DOHH2 (cell line): ENCODE data around the gene NFATC2IP.

Experiments used
- H3F3A ChIP-seq: fragments of 200-600 bp; sonication (generic), shearing (Covaris generic); 2 replicates; pipeline ENCODE4 v1.6.0; 2016; ENCODE audit warnings: antibody characterized with exemption, mild to moderate bottlenecking; ENCODE audit not compliant: control insufficient read depth, insufficient read depth
- H3K27ac ChIP-seq: fragments of 200-600 bp; sonication (generic); 2 replicates; pipeline ENCODE4 v1.5.1; 2014; ENCODE audit warnings: low read depth, mild to moderate bottlenecking, low read length, moderate library complexity
- H3K27me3 ChIP-seq: fragments of 200-600 bp; sonication (generic); 2 replicates; pipeline ENCODE4 v1.6.1; 2014; ENCODE audit warnings: mild to moderate bottlenecking, low read length, mixed read lengths; ENCODE audit not compliant: control insufficient read depth
- H3K36me3 ChIP-seq: fragments of 200-600 bp; sonication (generic); 2 replicates; pipeline ENCODE4 v1.6.1; 2014; ENCODE audit warnings: mild to moderate bottlenecking, low read length, moderate library complexity, mixed read lengths; ENCODE audit not compliant: control insufficient read depth
- H3K4me1 ChIP-seq: fragments of 200-600 bp; sonication (generic); 2 replicates; pipeline ENCODE4 v1.6.1; 2014; ENCODE audit warnings: mild to moderate bottlenecking, low read length, mixed read lengths; ENCODE audit not compliant: control insufficient read depth
- H3K4me2 ChIP-seq: fragments of 200-600 bp; sonication (generic); 2 replicates; pipeline ENCODE4 v1.6.0; 2014; ENCODE audit warnings: mild to moderate bottlenecking, low read length, moderate library complexity
- H3K4me3 ChIP-seq: fragments of 200-600 bp; sonication (generic); 2 replicates; pipeline ENCODE4 v1.5.1; 2014; ENCODE audit warnings: mild to moderate bottlenecking, low read length, mixed read lengths
- H3K79me2 ChIP-seq: fragments of 200-600 bp; sonication (generic); 2 replicates; pipeline ENCODE4 v1.6.1; 2014; ENCODE audit warnings: mild to moderate bottlenecking, low read length, mixed read lengths; ENCODE audit not compliant: control insufficient read depth
- H3K9me2 ChIP-seq: fragments of 200-600 bp; sonication (generic); replicated peaks from 2 replicates; pipeline ENCODE4 v1.6.1; 2014; ENCODE audit warnings: mild to moderate bottlenecking, low read length, mixed read lengths; ENCODE audit not compliant: control insufficient read depth
- H3K9me3 ChIP-seq: fragments of 200-600 bp; sonication (generic); 2 replicates; pipeline ENCODE4 v1.6.1; 2014; ENCODE audit warnings: antibody characterized with exemption, low read length, mixed read lengths; ENCODE audit not compliant: control insufficient read depth, insufficient read depth
- H4K20me1 ChIP-seq: fragments of 200-600 bp; sonication (generic); 2 replicates; pipeline ENCODE4 v1.6.0; 2014; ENCODE audit warnings: low read depth, mild to moderate bottlenecking, antibody characterized with exemption, low read length, moderate library complexity; ENCODE audit not compliant: control insufficient read depth, insufficient read depth
- EZH2phosphoT487 ChIP-seq: fragments of 200-600 bp; sonication (generic); IDR thresholded peaks from 2 replicates; pipeline ENCODE4 v1.6.1; 2017; ENCODE audit warnings: borderline replicate concordance, mild to moderate bottlenecking, antibody characterized with exemption, low read length, moderate library complexity, mixed read lengths
- TF ChIP-seq, protein P1 (sequence below): fragments of 200-600 bp; sonication (generic); IDR thresholded peaks from one replicate; pipeline ENCODE4 v1.5.1; 2014; ENCODE audit warnings: antibody characterized with exemption, mild to moderate bottlenecking, low read depth, low read length; ENCODE audit not compliant: poor library complexity, severe bottlenecking

The NFATC2IP gene

DNA sequence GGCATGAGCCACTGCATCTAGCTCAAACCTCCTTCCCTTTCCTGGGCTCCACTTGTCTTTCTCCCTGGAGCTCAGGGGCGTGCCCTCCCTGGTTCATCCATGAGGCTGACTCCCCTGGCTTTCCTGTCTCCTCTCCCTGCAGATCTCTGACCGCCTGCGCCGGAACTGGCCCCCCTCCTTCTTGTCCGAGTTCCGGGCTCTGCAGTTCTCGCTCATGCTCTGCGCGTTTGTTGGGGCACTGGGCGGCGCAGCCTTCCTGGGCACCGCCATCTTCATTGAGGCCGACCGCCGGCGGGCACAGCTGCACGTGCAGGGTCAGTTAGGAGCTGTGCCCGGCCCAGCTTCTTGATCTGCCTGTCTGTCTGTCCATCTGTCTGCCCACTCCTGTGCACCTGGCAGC, 32.9 kb downstream of the NFATC2IP start:
- Histone ChIP-seq H3K4me3 (no peak overlapping the region), H4K20me1 (no peaks in the 10 kb centered on the region), H3K36me3 (peaks cover 16% of the 10 kb centered on the region), H3K9me3 (peaks cover 9% of the 10 kb centered on the region; the same call in 1 of the 2 replicates), H3K27ac (no peak overlapping the region), H3K4me1 (peaks cover 16% of the 10 kb centered on the region), H3F3A (no peaks in the 10 kb centered on the region), H3K79me2 (no peaks in the 10 kb centered on the region), H3K4me2 (no peak overlapping the region), H3K9me2 (no peaks in the 10 kb centered on the region), H3K27me3 (no peaks in the 10 kb centered on the region)
- TF ChIP-seq, protein P1, sequence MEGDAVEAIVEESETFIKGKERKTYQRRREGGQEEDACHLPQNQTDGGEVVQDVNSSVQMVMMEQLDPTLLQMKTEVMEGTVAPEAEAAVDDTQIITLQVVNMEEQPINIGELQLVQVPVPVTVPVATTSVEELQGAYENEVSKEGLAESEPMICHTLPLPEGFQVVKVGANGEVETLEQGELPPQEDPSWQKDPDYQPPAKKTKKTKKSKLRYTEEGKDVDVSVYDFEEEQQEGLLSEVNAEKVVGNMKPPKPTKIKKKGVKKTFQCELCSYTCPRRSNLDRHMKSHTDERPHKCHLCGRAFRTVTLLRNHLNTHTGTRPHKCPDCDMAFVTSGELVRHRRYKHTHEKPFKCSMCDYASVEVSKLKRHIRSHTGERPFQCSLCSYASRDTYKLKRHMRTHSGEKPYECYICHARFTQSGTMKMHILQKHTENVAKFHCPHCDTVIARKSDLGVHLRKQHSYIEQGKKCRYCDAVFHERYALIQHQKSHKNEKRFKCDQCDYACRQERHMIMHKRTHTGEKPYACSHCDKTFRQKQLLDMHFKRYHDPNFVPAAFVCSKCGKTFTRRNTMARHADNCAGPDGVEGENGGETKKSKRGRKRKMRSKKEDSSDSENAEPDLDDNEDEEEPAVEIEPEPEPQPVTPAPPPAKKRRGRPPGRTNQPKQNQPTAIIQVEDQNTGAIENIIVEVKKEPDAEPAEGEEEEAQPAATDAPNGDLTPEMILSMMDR: no peak

DNA sequence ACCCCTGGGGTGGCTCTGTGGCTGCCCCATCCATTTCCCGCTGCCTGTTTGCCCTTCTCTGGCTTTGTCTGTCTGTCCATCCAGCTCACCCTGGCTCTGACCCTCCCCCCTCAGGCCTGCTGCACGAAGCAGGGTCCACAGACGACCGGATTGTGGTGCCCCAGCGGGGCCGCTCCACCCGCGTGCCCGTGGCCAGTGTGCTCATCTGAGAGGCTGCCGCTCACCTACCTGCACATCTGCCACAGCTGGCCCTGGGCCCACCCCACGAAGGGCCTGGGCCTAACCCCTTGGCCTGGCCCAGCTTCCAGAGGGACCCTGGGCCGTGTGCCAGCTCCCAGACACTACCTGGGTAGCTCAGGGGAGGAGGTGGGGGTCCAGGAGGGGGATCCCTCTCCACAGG, 33.4 kb downstream of the NFATC2IP start:
- H3F3A ChIP-seq: no peaks in the 10 kb centered on the region
- H3K27me3 ChIP-seq: no peaks in the 10 kb centered on the region
- H4K20me1 ChIP-seq: no peaks in the 10 kb centered on the region
- peaks cover 9% of the 10 kb centered on the region; the same call in 1 of the 2 replicates for H3K9me3 ChIP-seq
- H3K27ac ChIP-seq: no peak overlapping the region
- TF ChIP-seq, protein P1: no peak
- no peak for TF ChIP-seq EZH2phosphoT487
- no peak overlapping the region for H3K4me3 ChIP-seq
- peaks cover 16% of the 10 kb centered on the region for H3K4me1 ChIP-seq
- peak overlapping the region; percentile 69; the same call in 1 of the 2 replicates for H3K4me2 ChIP-seq
- peaks cover 16% of the 10 kb centered on the region for H3K36me3 ChIP-seq
- no peaks in the 10 kb centered on the region for H3K79me2 ChIP-seq
- no peaks in the 10 kb centered on the region for H3K9me2 ChIP-seq

DNA sequence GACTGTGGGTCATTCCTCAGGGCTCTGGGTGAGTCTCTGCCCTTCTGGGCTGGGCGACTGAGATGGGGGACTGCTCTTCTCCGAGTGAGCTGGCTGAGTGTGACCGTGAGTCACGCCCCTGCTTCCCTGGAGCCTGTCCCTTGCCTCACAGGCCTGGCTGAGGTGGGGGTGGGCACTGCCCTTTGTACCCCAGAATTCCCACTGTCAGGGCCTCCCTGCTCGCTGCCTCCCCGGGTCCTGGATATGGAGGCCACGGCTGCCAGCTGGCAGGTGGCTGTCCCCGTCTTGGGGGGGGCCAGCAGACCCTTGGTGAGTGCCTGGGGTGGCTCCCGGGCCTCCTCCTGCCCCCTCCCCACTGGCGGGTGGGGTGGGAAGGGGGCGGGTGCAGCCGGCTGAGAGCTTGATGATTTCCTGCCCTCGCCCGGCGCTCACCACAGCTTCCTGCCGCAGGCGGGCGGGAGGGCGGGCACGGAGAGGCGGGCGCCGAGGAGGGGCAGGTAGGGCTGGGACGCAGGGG, 33.9 kb downstream of the NFATC2IP start, which contains the start of gene LAT:
TSS of gene LAT (plus strand) at position 434 of the 517 bp plus-strand sequence. CDS start 366 bp downstream, outside the sequence.
- peak within 1 kb of the TSS; percentile 69 for H3K4me2 ChIP-seq
- H3K4me1 ChIP-seq: peaks cover 16% of the 10 kb centered on the region
- H3K9me2 ChIP-seq: no peaks in the 10 kb centered on the region
- H3K27me3 ChIP-seq: no peaks in the 10 kb centered on the region
- no peak within 1 kb of the TSS for H3K27ac ChIP-seq
- no peaks in the 10 kb centered on the region for H3K79me2 ChIP-seq
- H4K20me1 ChIP-seq: no peaks in the 10 kb centered on the region
- H3K9me3 ChIP-seq: peaks cover 9% of the 10 kb centered on the region; the same call in 1 of the 2 replicates
- TF ChIP-seq, protein P1: no peak
- no peak for TF ChIP-seq EZH2phosphoT487
- H3F3A ChIP-seq: no peaks in the 10 kb centered on the region
- peak within 1 kb of the TSS; percentile 49 for H3K4me3 ChIP-seq
- H3K36me3 ChIP-seq: peaks cover 16% of the 10 kb centered on the region
